ENCODE data around the gene NUDT4B.
"Not testable (repeated sequence)": the region's sequence is repeated elsewhere in the genome, so short reads cannot be mapped to it uniquely, and the experiment has no call there.

The NUDT4B gene

GRCh38 chr1:148748563-148749334 lies at the start of gene NUDT4B:
NUDT4B (plus strand) TSS chr1:148748774; CDS start chr1:148748953, 179 bp downstream.
- not testable (repeated sequence) for DNase-seq (ENCODE audit: low read depth)

DNA sequence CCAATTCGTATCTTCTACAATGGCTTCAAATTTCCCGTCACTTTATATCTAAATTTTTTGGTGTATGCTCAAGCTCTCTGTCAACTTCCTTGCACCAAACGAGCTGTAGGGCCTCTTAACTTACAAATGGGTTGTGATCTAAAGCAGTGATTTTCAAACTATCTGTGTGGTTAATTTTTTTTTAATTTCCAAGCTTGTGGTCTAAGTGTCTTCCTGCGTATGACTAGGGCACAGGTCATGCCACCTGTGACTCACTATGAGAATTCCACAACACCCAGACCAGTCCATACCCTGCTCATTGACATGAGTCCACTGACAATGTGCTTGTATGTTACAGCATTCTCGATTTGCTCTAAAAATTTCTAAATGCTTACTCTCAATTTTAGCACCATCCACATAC lies 49.2 kb upstream of the NUDT4B start:
- DNase-seq (ENCODE audit: low read depth), result not testable (repeated sequence)

DNA sequence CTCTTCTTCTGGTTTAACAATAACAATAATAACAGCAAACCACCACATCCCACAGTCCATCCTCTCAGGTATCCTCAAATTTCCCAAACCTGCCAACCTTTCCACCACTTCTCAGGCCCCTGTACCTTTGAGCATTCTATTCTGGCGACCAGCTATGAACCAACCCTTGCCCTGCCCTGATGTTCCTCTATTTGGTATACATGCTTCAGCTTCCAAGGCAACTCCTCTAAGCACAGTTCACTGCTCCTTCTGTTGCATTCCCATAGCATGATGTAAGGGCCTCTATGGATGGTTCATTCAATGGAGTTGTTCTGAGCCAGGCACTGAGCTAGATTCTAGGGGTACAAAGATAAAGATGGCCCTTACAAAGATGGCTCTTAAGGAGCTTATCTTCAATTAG lies 46.3 kb upstream of the NUDT4B start:
- not testable (repeated sequence) for DNase-seq (ENCODE audit: low read depth)

DNA sequence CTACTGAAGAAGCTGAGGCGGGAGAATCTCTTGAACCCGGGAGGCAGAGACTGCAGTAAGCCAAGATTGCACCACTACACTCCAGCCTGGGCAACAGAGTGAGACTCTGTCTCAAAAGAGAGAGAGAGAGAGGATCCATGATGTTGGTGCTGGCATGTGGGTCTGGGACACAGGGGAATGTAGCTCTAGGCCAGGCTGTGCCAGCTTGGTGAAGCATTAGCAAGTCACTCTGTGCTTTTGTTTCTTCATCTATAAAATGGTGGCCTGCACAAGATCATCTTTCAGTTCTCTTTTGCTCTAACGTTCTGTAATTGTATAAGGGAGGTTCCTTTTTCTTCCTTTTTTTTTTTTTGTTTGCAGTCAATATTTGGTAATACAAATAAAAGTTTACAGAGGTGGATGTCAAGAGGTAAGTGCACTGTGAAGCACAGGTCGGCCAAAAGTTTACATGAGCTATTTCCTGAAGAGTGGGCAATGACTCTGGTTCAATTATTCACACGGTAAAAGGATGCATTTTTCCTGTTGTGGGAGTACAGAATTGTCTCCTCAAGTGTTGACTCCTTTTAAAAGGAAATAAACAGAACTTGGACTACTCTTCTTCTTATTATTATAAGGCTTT lies 44.5 kb upstream of the NUDT4B start:
- not testable (repeated sequence) for DNase-seq (ENCODE audit: low read depth)

GRCh38 chr1:148705316-148705948 lies 43.1 kb upstream of the NUDT4B start:
- DNase-seq (ENCODE audit: low read depth), result not testable (repeated sequence)

DNA sequence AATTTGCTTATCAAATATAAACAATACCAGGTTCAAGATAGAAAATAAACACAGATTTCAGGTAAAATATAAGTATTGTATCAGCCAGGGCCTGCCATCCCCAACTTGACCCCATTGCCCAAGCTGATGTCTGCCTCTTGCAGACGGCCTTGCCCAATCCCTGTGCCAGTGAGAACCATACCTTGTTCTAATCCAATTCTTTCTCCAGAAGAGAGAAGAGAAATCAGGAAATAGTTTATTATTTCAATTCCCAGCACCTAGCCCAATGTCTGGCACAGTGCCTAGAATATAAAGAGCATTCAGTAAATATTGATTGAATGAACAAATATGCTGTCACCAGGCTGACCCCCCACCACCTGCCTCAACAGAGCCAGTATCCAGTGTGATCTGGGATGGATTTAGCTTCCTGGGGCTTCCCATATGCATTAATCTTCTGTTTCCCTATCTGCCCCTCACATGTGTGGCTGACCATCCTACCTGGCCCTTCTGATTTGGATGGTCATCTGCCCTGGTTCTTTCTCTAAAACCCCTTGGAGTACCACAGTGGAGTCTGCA lies 39.7 kb upstream of the NUDT4B start:
- DNase-seq (ENCODE audit: low read depth), result not testable (repeated sequence)

GRCh38 chr1:148710772-148711523 lies 37.6 kb upstream of the NUDT4B start:
- not testable (repeated sequence) for DNase-seq (ENCODE audit: low read depth)

DNA sequence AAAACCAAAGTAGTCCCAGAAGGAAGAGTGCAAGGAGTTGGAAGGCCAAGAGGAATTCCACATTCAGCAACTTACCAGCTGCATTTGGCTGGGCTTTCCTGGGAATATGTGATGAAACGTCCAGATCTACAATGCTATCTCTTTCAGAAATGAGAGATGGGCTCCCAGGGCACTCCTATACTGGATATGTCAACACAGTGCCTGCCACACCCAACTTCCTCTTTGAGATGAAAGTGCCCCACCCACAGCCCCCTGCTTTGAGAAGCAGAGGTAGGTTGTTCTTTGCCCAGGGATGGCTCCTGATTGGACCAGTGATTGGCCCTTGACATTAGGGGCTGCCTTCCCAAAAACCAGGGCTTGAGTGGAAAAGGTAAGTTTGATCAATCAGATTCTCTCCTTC lies 36.2 kb upstream of the NUDT4B start:
- not testable (repeated sequence) for DNase-seq (ENCODE audit: low read depth)

DNA sequence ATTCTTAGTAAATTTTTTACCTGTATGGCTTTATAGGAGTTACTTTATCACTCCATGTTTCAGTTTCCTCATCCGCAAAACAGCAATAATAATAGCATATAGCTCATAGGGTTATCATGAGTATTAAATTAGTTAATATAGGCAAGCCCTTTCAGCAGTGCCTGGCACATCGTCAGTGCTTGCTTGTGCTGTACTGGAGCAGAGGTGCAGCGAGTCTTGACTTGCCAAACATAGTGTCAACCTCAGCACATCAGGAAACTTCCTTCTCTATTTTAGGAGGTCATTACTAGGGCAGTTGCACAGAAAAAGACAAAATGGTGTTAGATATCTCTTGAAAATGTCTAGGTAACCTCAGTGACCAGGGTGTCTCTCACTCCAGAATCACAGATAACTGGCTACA lies 33.1 kb upstream of the NUDT4B start:
- DNase-seq (ENCODE audit: low read depth), result not testable (repeated sequence)

- DNase-seq (ENCODE audit: low read depth), result not testable (repeated sequence)
Observed at GRCh38 chr1:148716966-148717520, 31.5 kb upstream of the NUDT4B start.

GRCh38 chr1:148720918-148721317 lies 27.7 kb upstream of the NUDT4B start:
- DNase-seq (ENCODE audit: low read depth), result not testable (repeated sequence)

- DNase-seq (ENCODE audit: low read depth), result not testable (repeated sequence)
Observed at GRCh38 chr1:148722758-148723157, 25.8 kb upstream of the NUDT4B start.

DNA sequence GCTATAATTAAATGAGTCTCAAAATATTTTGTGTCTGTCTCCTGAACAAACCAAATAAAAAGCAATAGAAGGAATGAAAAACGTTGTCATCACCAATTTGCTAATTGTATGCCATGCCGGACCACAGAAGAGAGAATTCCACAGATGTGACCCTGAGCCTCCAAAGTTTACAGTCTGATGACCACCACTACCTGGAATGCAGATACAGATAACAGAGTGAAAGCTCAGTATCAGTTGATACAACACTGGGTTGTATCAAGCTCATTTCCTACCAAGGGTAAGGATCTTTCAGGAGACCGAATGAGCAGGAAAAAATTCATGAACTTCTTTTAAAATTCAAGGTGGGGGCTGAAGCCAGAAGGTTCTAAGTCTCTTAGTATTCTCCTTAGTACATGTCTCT lies 25.1 kb upstream of the NUDT4B start:
- not testable (repeated sequence) for DNase-seq (ENCODE audit: low read depth)

DNA sequence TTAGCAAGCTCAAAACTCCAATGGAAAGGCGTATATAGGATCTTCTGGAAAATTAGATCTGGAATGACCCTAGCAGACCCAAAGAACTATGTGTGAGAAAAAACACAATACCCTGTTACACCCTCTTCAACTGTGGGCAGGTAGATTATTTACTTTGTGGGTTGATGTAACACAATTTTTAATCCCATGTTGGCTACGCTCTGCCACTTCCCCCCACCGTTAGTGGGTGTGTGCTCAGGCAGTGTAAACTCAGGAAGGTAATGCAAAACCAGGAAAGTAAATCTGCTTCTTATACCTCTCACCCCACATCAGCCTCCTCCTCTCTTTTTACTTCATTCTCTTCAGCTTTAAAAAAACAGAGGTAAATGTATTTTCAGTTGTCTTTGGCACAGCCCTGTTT lies 23.7 kb upstream of the NUDT4B start:
- DNase-seq (ENCODE audit: low read depth), result not testable (repeated sequence)

DNA sequence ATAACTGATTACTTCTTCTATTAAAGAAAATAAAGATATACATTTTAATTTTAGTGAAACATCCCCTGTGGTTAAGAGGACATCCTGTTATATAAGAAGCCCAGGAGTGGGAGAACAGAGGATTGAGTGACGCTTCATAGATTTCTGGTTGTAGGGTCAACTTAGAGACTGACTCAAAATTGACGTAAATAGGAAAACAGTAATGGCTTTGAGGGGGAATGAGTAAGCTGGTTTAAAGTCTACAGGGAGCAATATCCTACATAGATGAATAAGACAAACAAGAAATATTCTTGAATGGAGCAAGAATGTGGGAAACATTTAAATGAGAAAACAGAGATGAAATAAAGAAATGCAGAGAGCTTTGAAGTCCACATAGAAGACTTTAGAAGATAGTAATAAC lies 20.7 kb upstream of the NUDT4B start:
- DNase-seq (ENCODE audit: low read depth), result not testable (repeated sequence)

DNA sequence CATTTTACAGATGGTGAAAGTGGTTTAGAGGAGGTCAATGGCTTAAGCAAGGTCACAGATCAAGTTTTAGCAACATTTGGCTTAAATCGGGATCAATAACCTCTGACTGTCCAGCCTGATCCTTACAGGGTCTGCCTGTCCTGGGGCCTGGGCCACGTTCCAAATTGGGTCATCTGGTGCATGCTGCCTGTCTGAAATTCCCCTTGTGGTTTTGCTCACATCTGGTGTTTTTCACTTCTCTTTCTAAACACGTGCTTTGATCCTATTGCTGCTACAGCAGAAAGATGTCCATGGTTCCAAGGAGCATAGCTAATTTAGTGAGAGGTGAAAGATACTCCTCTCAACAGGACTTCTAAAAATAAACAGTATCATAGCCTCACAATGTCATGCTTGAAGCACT lies 19.4 kb upstream of the NUDT4B start:
- DNase-seq (ENCODE audit: low read depth), result not testable (repeated sequence)

DNA sequence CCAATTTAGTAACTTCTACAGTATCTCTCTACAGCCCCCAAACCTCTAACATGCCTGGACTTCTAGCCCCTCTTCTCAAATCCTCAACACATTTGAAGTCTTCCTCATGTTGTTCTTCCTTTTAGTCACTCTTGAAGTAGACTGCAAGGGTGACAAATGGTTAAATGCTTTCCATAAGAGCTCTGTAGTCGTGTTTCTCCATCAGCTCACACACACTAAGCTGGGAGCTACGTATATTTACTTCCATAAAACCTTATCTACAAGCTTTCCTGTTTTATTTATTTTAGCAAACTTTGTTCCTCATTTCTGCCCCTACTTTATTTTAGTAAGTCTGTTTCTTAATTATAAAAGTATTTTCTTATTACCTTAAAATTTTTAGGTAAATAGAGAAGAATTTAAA lies 19.0 kb upstream of the NUDT4B start:
- DNase-seq (ENCODE audit: low read depth), result not testable (repeated sequence)

DNA sequence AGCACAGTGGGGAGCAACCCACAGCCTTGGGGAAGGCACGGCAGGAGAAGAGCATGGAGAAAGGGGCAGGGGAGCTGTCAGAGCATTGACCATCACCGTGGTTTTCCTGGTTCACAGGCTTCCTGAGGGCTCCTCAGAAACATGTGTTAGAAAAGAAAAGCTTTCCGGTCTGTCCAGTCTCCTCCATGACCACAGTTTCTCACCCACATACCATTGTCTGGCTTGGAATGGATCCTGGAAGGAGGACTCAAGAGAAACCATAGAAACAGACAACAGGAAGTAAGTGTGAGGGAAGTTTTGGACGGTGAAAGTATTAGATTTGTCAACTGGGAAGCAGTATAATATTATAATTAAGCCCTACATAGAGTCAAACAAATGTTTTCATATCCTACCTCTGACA lies 16.3 kb upstream of the NUDT4B start:
- DNase-seq (ENCODE audit: low read depth), result not testable (repeated sequence)

DNA sequence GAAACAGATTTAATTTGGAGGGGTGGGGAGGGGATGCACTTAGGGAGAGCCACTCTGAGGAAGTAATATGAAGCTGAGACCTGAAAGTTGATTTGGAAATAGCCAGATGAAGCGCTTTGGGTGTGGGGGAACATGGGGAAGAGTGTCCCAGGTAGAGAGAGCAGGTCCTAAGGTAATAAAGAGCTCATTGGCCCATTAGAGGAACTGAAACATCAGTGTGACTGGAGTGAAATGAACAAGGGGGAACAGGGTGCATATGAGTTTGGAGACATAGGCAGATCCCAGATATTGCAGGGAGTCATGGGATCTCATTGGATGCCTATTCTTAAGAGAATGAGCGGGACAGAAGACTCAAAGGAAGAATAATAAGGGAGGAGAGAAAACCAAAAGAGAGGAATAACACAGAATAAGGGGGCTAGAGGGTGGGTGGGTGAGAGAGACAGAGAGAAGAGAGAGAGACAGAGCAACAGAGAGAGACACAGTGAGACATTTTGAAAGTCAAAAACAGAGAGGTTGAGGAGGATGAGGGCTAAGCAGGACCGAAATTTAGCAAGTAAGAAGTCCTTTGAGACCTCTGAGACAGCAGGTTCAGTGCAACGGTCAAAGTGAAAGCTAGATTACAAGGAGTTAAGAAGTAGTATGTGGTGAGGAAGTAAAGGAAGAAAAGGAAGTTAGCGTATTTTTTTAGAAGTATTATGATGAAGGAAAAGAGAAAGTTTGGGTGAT lies 14.8 kb upstream of the NUDT4B start:
- DNase-seq (ENCODE audit: low read depth), result not testable (repeated sequence)

DNA sequence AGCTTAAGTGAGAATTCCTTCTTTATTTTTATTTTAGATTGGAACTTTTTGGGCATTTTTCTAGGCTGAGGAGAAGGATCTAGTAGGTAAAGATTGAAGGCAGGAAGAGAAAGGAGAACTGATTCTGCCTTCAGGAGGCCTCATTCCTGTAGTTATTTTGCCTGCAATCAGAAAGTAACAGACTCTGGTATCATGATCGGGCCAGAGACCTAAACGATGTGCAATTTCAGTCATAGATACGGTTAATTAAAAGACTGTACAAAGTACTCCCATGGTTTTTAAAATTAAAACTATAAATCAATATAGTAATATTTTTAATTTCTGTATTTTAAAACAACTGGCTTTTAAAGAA lies 14.3 kb upstream of the NUDT4B start:
- not testable (repeated sequence) for DNase-seq (ENCODE audit: low read depth)

GRCh38 chr1:148735538-148735937 lies 13.0 kb upstream of the NUDT4B start:
- DNase-seq (ENCODE audit: low read depth), result not testable (repeated sequence)

All from CMK (cell line).